Karpas-422 (cell line): ENCODE results near the gene ZMYND19. TPM values are rescaled to one million over a fixed set of nuclear protein-coding genes. Genes with fewer than 3 reads are reported as not detected.

Experiments used
- DNase-seq: peaks from one replicate; pipeline ENCODE4 v3.0.0-alpha.2; 2015
- H2AFZ ChIP-seq: fragments of 200-600 bp; sonication (generic); 2 replicates; pipeline ENCODE4 v1.6.1; 2014; ENCODE audit warnings: antibody characterized with exemption, low read length, mixed read lengths
- H3K27ac ChIP-seq: fragments of 200-600 bp; sonication (generic); 2 replicates; pipeline ENCODE4 v1.5.1; 2014; ENCODE audit warnings: mild to moderate bottlenecking, low read length, moderate library complexity
- H3K27me3 ChIP-seq: fragments of 200-600 bp; sonication (generic); 2 replicates; pipeline ENCODE4 v1.6.1; 2014; ENCODE audit warnings: low read length, mixed read lengths
- H3K36me3 ChIP-seq: fragments of 200-600 bp; sonication (generic); 2 replicates; pipeline ENCODE4 v1.6.1; 2014; ENCODE audit warnings: low read length, mixed read lengths; ENCODE audit not compliant: insufficient read depth
- H3K4me1 ChIP-seq: fragments of 200-600 bp; sonication (generic); 2 replicates; pipeline ENCODE4 v1.6.1; 2014; ENCODE audit warnings: mild to moderate bottlenecking, low read length, mixed read lengths
- H3K4me2 ChIP-seq: fragments of 200-600 bp; sonication (generic); 2 replicates; pipeline ENCODE4 v1.6.1; 2014; ENCODE audit warnings: low read length, low read depth, mild to moderate bottlenecking; ENCODE audit not compliant: poor library complexity, severe bottlenecking
- H3K4me3 ChIP-seq: fragments of 200-600 bp; sonication (generic); 2 replicates; pipeline ENCODE4 v1.5.1; 2014; ENCODE audit warnings: mild to moderate bottlenecking, antibody characterized with exemption, low read length, mixed read lengths
- H3K79me2 ChIP-seq: fragments of 200-600 bp; sonication (generic); 2 replicates; pipeline ENCODE4 v1.6.1; 2014; ENCODE audit warnings: mild to moderate bottlenecking, low read length, mixed read lengths
- H3K9ac ChIP-seq: fragments of 200-600 bp; sonication (generic); 2 replicates; pipeline ENCODE4 v1.6.0; 2014; ENCODE audit warnings: low read length
- H3K9me2 ChIP-seq: fragments of 200-600 bp; sonication (generic), shearing (Covaris generic); replicated peaks from 2 replicates; pipeline ENCODE4 v1.6.0; 2014; ENCODE audit warnings: mild to moderate bottlenecking, low read length, moderate library complexity; ENCODE audit not compliant: insufficient read depth
- H3K9me3 ChIP-seq: fragments of 300-700, 200-600 bp; sonication (generic); 2 replicates; pipeline ENCODE4 v1.6.1; 2014; ENCODE audit warnings: low read length, mixed read lengths
- H4K20me1 ChIP-seq: fragments of 200-600 bp; sonication (generic); 2 replicates; pipeline ENCODE4 v1.6.1; 2014; ENCODE audit warnings: mild to moderate bottlenecking, antibody characterized with exemption, low read length, low read depth; ENCODE audit not compliant: insufficient read depth
- total RNA-seq: library from RNA; depleted of rRNA; stranded (reverse); fragments of >200 nt; shearing (Covaris generic); gene quantifications from 2 replicates; pipeline ENCODE4 v1.2.3, GENCODE V29; 2014; ENCODE audit warnings: low replicate concordance; rRNA removed

The ZMYND19 gene
- 18.8 and 34.4 TPM in 2 replicates for total RNA-seq

DNA sequence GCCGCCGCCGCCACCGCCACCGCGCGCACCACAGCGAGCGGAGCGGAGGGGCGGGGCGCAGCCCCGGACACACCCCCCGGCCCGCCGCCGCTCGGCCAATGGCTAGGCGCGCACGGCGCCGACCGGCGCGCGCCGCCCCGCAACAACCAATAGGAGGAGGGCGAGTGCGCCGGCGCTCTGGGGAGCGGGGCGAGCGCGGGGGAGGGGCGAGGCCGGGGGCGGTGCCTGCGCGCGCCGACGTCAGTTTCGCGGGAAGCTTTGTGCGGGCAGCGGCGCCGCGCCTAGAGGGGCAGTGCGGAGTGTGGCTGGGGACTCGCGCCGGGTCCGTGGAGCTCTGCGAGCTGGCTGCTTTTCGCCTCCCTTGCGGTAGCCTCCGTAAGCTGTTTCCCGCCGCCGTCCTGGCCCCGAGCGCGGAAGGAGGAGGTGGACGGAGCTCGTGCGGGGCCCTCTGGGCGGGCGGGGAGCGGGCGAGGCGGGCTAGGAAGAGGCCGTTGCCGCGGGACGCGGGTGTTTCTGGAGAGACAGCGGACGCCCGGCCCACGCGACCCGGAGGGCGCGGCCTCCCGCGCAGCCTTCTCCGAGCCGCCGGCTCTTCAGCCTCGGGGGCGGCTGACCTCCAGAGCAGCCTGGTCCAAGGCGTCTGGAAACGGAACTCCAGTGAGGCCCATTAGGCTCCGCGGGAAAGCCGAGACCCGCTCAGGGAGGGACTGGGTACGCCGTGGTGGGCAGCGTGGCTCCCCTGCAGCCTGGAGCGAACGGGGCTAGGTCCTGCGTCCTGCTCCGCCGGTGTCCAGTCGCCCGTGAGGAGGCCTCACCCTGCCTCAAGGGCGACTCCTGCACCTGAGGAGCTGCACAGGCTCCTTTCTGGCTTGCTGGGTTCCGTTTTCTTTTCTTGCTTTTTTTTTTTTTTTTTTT is at the start of gene ZMYND19:
Gene ZMYND19 (minus strand): TSS at position 44 of the 915 bp plus-strand sequence. CDS start 249 bp downstream, outside the sequence.
- Histone ChIP-seq H3K4me3 (peak within 1 kb of the TSS; percentile 97), H3K9ac (peak within 1 kb of the TSS; percentile 98), H3K9me3 (no peaks in the 10 kb centered on the region), H3K27ac (peak within 1 kb of the TSS; percentile 49; the same call in 1 of the 2 replicates), H3K4me2 (peak within 1 kb of the TSS; percentile 95), H4K20me1 (peaks cover 12% of the 10 kb centered on the region), H3K9me2 (no peaks in the 10 kb centered on the region), H3K27me3 (no peaks in the 10 kb centered on the region), H3K36me3 (peaks cover 18% of the 10 kb centered on the region; the same call in 1 of the 2 replicates), H3K79me2 (peaks cover 32% of the 10 kb centered on the region), H3K4me1 (peaks cover 16% of the 10 kb centered on the region), H2AFZ (peak within 1 kb of the TSS; percentile 86; the same call in 1 of the 2 replicates)
- peak; percentile 96 for DNase-seq

DNA sequence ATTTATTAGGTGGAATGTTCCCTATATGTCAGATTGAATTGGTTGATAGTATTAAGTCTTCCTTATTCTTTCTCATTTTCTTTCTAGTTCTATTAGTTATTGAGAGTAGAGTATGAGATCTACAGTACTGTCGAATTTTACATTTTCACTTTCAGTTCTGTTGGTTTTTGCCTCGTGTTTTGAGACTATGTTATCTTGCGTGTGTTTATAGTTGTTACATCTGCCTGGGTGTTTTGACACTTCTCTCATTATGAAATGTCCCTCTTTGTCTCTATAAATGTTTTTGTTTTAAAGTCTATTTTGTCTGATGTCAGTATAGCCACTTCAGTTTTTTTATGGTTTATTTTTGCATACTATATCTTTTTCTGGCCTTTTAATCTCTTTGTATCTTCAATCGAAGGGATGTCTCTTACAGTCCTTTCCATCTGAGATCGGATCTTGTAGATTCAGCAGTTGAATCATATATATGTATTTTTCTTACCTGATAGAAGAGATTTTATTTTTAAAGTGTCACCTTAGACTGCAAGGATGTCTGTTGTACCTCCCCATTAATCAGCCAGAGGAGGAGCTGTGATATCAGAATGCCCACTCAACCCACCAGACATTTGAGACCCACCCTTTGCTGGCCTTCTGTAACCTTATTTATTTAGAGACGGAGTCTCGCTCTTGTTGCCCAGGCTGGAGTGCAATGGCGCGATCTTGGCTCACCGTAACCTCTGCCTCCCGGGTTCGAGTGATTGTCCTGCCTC is 49.2 kb upstream of the ZMYND19 start:
- Histone ChIP-seq H4K20me1 (no peaks in the 10 kb centered on the region), H3K9me3 (no peaks in the 10 kb centered on the region), H2AFZ (no peak overlapping the region), H3K27ac (peak overlapping the region; percentile 51), H3K79me2 (peaks cover 94% of the 10 kb centered on the region), H3K9ac (peak overlapping the region; percentile 30), H3K4me3 (peak overlapping the region; percentile 29), H3K9me2 (no peaks in the 10 kb centered on the region), H3K4me1 (peaks cover 17% of the 10 kb centered on the region), H3K27me3 (no peaks in the 10 kb centered on the region), H3K4me2 (peak overlapping the region; percentile 57), H3K36me3 (no peaks in the 10 kb centered on the region)
- no peak for DNase-seq

DNA sequence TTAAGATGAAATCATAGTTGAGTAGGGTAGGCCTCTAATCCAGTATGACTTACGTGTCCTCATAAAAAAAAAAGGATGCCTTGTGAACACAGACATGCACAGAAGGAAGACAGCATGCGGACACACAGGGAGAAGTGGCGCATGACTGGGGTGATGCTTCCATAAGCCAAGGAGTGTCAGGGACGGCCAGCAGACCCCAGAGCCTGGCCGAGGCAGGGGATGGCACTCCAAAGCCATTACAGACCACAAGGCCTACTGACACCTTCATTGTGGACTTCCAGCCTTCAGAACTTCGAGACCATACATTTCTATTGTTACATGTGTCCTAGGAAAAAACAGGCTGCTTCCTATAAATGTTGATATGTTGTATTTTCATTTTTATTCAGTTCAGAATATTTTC is 48.4 kb upstream of the ZMYND19 start:
- DNase-seq, result no peak
- H3K36me3 ChIP-seq, result no peaks in the 10 kb centered on the region
- peaks cover 17% of the 10 kb centered on the region for H3K4me1 ChIP-seq
- peaks cover 94% of the 10 kb centered on the region for H3K79me2 ChIP-seq
- no peaks in the 10 kb centered on the region for H3K27me3 ChIP-seq
- peak overlapping the region; percentile 57 for H3K4me2 ChIP-seq
- no peaks in the 10 kb centered on the region for H4K20me1 ChIP-seq
- peak overlapping the region; percentile 51 for H3K27ac ChIP-seq
- no peaks in the 10 kb centered on the region for H3K9me2 ChIP-seq
- H3K9ac ChIP-seq, result peak overlapping the region; percentile 30
- H3K9me3 ChIP-seq, result no peaks in the 10 kb centered on the region
- peak overlapping the region; percentile 29 for H3K4me3 ChIP-seq
- no peak overlapping the region for H2AFZ ChIP-seq

DNA sequence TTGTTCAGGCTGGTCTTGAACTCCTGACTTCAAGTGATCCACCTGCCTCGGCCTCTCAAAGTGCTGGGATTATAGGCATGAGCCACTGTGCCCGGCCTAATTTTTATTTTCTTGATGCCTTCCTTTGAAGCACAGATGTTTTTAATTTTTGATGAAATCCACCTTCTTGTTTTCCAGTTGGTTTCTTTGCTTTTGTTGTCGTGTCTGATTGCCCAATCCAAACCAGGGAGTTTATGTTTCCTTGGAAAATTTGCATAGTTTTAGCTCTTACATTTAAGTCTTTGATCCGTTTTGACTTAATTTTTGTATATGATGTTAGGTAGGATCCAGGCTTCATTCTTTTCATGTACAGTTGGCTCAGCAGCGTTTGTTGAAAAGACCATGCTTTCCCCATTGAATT is 43.7 kb upstream of the ZMYND19 start:
- H3K4me3 ChIP-seq, result no peak overlapping the region
- no peaks in the 10 kb centered on the region for H3K9me2 ChIP-seq
- H3K9ac ChIP-seq, result no peak overlapping the region
- H3K27me3 ChIP-seq, result no peaks in the 10 kb centered on the region
- no peak overlapping the region for H2AFZ ChIP-seq
- no peaks in the 10 kb centered on the region for H3K36me3 ChIP-seq
- H3K79me2 ChIP-seq, result peaks cover 93% of the 10 kb centered on the region
- H4K20me1 ChIP-seq, result 0 out of 2 replicates have a peak, but pooled peaks cover 8% of the 10 kb centered on the region
- DNase-seq, result no peak
- H3K4me1 ChIP-seq, result peaks cover 9% of the 10 kb centered on the region
- no peak overlapping the region for H3K4me2 ChIP-seq
- H3K9me3 ChIP-seq, result no peaks in the 10 kb centered on the region
- H3K27ac ChIP-seq, result no peak overlapping the region

DNA sequence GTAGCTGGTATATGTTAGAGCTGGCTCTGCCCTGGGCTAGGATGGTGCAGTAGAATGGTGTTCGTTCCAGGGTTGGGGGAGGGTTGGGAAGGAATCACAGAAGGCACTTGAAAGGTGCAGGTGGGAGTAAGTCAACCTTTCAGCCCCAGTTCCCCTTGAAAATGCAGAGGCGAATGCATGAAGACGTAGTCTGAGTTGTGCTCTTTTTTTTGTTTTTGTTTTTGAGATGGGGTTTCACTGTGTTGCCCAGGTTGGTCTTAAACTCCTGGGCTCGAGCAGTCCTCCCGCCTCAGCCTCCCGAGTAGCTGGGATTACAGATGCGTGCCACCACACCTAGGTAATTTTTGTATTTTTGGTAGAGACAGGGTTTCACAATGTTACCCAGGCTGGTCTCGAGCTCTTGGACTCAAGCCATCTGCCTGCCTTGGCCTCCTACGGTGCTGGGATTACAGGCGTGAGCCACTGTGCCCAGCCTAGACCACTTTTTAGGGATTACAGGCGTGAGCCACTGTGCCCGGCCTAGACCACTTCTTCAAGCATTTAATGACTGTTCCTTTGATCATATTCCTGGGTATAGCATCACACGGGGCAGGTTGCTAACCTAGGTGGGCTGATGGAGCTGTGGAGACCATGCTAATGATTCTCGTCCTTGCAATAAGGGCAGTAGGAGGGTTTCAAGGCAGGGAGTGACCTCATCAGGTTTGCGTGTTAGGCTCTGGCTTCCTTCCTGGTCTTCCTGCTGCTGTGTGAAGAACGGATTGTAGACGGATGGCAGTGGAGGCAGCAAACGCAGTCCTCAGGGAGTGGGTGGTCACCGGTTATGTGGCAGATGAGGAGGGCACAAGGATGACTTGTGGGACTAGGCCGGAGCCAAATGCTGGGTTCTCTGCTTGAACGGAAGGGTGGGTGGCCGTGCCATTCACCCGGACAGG is 42.2 kb upstream of the ZMYND19 start:
- Histone ChIP-seq H3K4me2 (no peak overlapping the region), H3K36me3 (no peaks in the 10 kb centered on the region)
- no peak for DNase-seq

DNA sequence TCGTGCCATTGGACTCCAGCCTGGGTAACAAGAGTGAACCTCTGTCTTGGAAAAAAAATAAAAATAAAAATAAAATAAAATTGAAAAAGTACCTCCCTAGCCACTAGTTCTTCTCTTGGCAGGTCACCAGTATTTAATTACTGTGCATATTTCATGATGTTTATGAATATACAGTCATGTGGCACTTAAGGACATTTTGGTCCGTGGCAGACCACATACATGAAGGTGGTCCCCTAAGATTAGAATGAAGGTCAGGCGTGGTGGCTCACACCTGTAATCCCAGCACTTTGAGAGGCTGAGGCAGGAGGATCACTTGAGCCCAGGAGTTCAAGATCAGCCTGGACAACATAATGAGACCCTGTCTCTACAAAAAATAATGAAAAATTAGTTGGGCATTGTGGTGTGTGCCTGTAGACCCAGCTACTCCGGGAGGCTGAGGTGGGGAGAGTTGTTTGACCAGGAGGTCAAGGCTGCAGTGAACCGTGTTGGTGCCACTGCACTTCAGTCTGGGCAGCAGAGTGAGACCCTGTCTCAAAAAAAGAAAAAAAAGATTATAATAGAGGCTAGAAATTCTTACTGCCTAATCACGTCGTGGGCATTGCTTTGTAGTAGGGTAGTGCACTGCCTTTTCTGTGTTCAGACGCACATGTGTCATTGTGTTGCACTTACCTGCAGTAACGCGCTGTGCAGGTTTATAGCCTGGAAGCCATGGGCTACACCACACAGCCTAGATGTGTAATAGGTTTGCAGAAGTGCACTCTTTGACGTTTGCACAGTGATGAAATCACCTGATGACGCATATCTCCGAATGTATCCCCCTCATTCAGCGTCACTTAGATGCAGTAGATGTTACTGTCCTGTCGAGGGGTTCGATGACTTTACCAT is 41.3 kb upstream of the ZMYND19 start:
- no peaks in the 10 kb centered on the region for H3K27me3 ChIP-seq
- H3K4me2 ChIP-seq, result no peak overlapping the region
- no peaks in the 10 kb centered on the region for H3K9me2 ChIP-seq
- H3K9ac ChIP-seq, result no peak overlapping the region
- no peak overlapping the region for H3K27ac ChIP-seq
- no peak overlapping the region for H3K4me3 ChIP-seq
- H3K4me1 ChIP-seq, result no peaks in the 10 kb centered on the region
- 0 out of 2 replicates have a peak, but pooled peaks cover 8% of the 10 kb centered on the region for H4K20me1 ChIP-seq
- H3K79me2 ChIP-seq, result peaks cover 97% of the 10 kb centered on the region
- no peak for DNase-seq
- no peaks in the 10 kb centered on the region for H3K9me3 ChIP-seq
- no peaks in the 10 kb centered on the region for H3K36me3 ChIP-seq
- no peak overlapping the region for H2AFZ ChIP-seq

More for the DNA sequence above, 42.2 kb upstream of the ZMYND19 start:
- no peaks in the 10 kb centered on the region for H3K9me2 ChIP-seq
- H3K9ac ChIP-seq, result no peak overlapping the region
- no peaks in the 10 kb centered on the region for H3K4me1 ChIP-seq
- H3K9me3 ChIP-seq, result no peaks in the 10 kb centered on the region
- H2AFZ ChIP-seq, result no peak overlapping the region
- H3K27ac ChIP-seq, result no peak overlapping the region
- no peak overlapping the region for H3K4me3 ChIP-seq
- H3K79me2 ChIP-seq, result peaks cover 93% of the 10 kb centered on the region
- no peaks in the 10 kb centered on the region for H3K27me3 ChIP-seq
- 0 out of 2 replicates have a peak, but pooled peaks cover 8% of the 10 kb centered on the region for H4K20me1 ChIP-seq

DNA sequence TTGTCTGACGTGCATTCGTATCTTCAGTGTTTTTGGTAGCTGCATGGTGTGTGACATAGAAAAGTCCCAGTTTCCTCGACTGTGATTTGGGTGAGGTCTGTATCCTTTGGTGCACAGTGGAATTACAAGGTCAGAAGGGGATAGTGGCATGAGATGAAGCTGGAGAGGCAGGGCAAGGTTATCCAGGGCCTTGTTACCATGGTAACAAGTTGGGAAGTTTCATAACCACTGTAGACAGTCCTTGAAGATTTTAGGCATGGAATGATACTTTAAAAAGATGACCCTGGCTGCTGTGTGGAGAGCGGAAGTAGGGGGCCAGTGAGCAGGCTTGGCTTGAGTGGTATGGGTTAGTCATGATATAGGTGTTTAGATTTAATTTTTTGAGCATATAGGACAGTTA is 40.4 kb upstream of the ZMYND19 start:
- peaks cover 97% of the 10 kb centered on the region for H3K79me2 ChIP-seq
- 0 out of 2 replicates have a peak, but pooled peaks cover 8% of the 10 kb centered on the region for H4K20me1 ChIP-seq
- no peak overlapping the region for H3K9ac ChIP-seq
- H2AFZ ChIP-seq, result no peak overlapping the region
- H3K27me3 ChIP-seq, result no peaks in the 10 kb centered on the region
- H3K9me2 ChIP-seq, result no peaks in the 10 kb centered on the region
- no peak overlapping the region for H3K4me3 ChIP-seq
- no peak overlapping the region for H3K27ac ChIP-seq
- no peaks in the 10 kb centered on the region for H3K4me1 ChIP-seq
- no peaks in the 10 kb centered on the region for H3K9me3 ChIP-seq
- no peak for DNase-seq
- no peaks in the 10 kb centered on the region for H3K36me3 ChIP-seq
- H3K4me2 ChIP-seq, result no peak overlapping the region
